ENCODE data around the gene INPP4B. TPM values are rescaled to one million over a fixed set of nuclear protein-coding genes. Genes with fewer than 3 reads are reported as not detected.

INPP4B gene
- total RNA-seq, 1 experiment from 2014 or later, result 0.07 TPM

DNA sequence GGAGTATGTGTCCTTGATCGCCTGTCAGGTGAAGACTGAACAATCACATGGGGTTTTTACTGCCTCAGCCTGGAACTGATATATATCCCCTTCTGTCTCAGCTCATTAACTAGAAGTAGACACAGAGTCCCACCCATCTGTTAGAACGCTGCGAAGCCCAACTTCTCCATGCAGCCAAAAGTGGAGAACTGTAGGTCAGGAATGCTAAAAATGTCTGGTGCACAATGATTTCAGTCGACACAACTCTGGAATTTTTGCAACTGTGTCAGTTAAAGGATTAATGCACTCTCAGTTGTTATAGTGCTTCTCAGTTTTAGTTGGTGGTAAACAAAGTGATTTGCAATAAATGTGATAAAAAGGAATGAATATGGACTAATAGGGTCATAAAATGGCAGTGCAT lies 287.2 kb downstream of the INPP4B start:
- no peak overlapping the region for H3K4me2 ChIP-seq (ENCODE audit: insufficient read depth, insufficient read length, low read length)
- no peak for DNase-seq
- peaks cover 0 to 4% of the 10 kb centered on the region in 2 experiments; a peak in 1 of 4 replicates for H3K4me1 Mint-ChIP-seq

More for the DNA sequence above, 287.2 kb downstream of the INPP4B start:
- TF ChIP-seq, protein P1, sequence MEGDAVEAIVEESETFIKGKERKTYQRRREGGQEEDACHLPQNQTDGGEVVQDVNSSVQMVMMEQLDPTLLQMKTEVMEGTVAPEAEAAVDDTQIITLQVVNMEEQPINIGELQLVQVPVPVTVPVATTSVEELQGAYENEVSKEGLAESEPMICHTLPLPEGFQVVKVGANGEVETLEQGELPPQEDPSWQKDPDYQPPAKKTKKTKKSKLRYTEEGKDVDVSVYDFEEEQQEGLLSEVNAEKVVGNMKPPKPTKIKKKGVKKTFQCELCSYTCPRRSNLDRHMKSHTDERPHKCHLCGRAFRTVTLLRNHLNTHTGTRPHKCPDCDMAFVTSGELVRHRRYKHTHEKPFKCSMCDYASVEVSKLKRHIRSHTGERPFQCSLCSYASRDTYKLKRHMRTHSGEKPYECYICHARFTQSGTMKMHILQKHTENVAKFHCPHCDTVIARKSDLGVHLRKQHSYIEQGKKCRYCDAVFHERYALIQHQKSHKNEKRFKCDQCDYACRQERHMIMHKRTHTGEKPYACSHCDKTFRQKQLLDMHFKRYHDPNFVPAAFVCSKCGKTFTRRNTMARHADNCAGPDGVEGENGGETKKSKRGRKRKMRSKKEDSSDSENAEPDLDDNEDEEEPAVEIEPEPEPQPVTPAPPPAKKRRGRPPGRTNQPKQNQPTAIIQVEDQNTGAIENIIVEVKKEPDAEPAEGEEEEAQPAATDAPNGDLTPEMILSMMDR (conservative IDR thresholded peaks at IDR 0.05), result no peak
- H3K9ac ChIP-seq (ENCODE audit: extremely low read depth, insufficient read length, low read length), result no peak overlapping the region
- H3K14ac ChIP-seq (ENCODE audit: insufficient read depth, low read length), result no peak overlapping the region
- H3K27me3 ChIP-seq (ENCODE audit: insufficient read depth, low read length), result no peaks in the 10 kb centered on the region
- no CpG with 5 or more reads among the region's 4 CpGs for WGBS (ENCODE audit: extremely low coverage, insufficient read length, low lambda C conversion rate)
- H3K79me2 ChIP-seq (ENCODE audit: insufficient read depth, low read length), result no peaks in the 10 kb centered on the region
- no peak overlapping the region for H2AFZ ChIP-seq (ENCODE audit: low read length)
- no peaks in the 10 kb centered on the region for H4K20me1 ChIP-seq (ENCODE audit: control insufficient read depth, insufficient read depth, insufficient read length)
- H3K27ac ChIP-seq (ENCODE audit: insufficient read length, low read depth, low read length), result no peak overlapping the region
- no peaks in the 10 kb centered on the region for H3K23me2 ChIP-seq (ENCODE audit: insufficient read length, low read depth, low read length, poor library complexity, severe bottlenecking)
- no peak overlapping the region for H3K4me3 Mint-ChIP-seq
- H3K4me1 ChIP-seq (ENCODE audit: insufficient read depth, low read length), result no peaks in the 10 kb centered on the region
- no peak overlapping the region for H3K18ac ChIP-seq (ENCODE audit: insufficient read length, low read depth, low read length)
- H3K23ac ChIP-seq (ENCODE audit: insufficient read length, low read depth, low read length), result no peak overlapping the region
- no peaks in the 10 kb centered on the region for H3K9me3 Mint-ChIP-seq
- no peak overlapping the region for H4K8ac ChIP-seq (replicated peaks; ENCODE audit: insufficient read length, low read depth, low read length)
- no peak overlapping the region for H2BK15ac ChIP-seq (ENCODE audit: low read depth, low read length)
- no peak overlapping the region for H4K5ac ChIP-seq (ENCODE audit: insufficient read length, low read depth, low read length)
- H3K79me1 ChIP-seq (ENCODE audit: insufficient read depth, low read depth, low read length, poor library complexity, severe bottlenecking), result no peaks in the 10 kb centered on the region
- H2AK5ac ChIP-seq (ENCODE audit: insufficient read length, low read length), result no peak overlapping the region
- H2BK20ac ChIP-seq (ENCODE audit: low read depth, low read length, poor library complexity, severe bottlenecking), result no peak overlapping the region
- H3T11ph ChIP-seq (ENCODE audit: low read length), result no peak overlapping the region
- H4K91ac ChIP-seq (ENCODE audit: insufficient read length, low read depth, low read length), result no peak overlapping the region
- H2BK12ac ChIP-seq (ENCODE audit: insufficient read length, low read depth, low read length), result no peak overlapping the region
- no peak overlapping the region for H3K27ac Mint-ChIP-seq
- H3K27me3 Mint-ChIP-seq (ENCODE audit: low read depth), result no peaks in the 10 kb centered on the region
- H2BK5ac ChIP-seq (ENCODE audit: insufficient read length, low read length), result no peak overlapping the region
- no peaks in the 10 kb centered on the region for H3K9me3 ChIP-seq (ENCODE audit: control insufficient read depth, low read depth, low read length)
- no peak overlapping the region for H2BK120ac ChIP-seq (ENCODE audit: low read depth, low read length, poor library complexity, severe bottlenecking)
- H3K56ac ChIP-seq (ENCODE audit: insufficient read length, low read depth, low read length), result no peak overlapping the region
- no peaks in the 10 kb centered on the region for H3K36me3 Mint-ChIP-seq (ENCODE audit: insufficient read depth in 1 of 3, low read depth in 3 of 3)
- H3K4ac ChIP-seq (ENCODE audit: low read depth, low read length), result no peak overlapping the region

Measured in H9 (cell line).